Measurements from ENCODE around the gene ITPRIP.

DNA sequence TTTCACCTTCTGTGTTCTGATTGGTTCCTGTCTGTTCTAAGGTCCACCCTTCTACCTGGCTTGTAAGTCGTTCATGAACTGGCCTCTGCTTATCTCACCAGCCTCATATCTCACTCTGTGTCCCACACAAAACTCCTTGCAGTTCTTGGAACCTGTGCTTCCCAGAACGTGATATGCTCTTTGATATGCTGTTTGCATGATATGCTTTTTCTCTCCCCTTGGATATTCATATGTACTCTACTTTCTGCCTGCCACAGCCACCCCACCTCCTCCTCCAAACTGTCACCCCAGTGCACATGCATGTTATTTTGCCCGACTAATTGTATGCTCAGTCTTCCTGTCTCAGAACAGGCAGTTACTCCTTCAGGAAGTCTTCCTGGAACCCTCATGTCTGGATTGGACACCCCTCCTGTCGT lies 1.9 kb upstream of the ITPRIP start:
- TF ChIP-seq, protein P1, sequence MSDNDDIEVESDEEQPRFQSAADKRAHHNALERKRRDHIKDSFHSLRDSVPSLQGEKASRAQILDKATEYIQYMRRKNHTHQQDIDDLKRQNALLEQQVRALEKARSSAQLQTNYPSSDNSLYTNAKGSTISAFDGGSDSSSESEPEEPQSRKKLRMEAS (IDR thresholded peaks at IDR 0.05): no peak
- TF ChIP-seq SP1 (IDR thresholded peaks at IDR 0.05; ENCODE audit: low read depth) (no peak), POLR2A (IDR thresholded peaks at IDR 0.05; ENCODE audit: borderline replicate concordance, extremely low read depth, insufficient read depth, insufficient read length) (no peak), FOSL1 (IDR thresholded peaks at IDR 0.05; ENCODE audit: low read depth) (no peak), CEBPB (IDR thresholded peaks at IDR 0.05; ENCODE audit: low read depth) (no peak), EZH2phosphoT487 (IDR thresholded peaks at IDR 0.05; ENCODE audit: borderline replicate concordance) (no peak), SIN3A (IDR thresholded peaks at IDR 0.05; ENCODE audit: low read depth) (no peak), RAD21 (IDR thresholded peaks at IDR 0.05; ENCODE audit: low read depth) (no peak), POLR2AphosphoS5 (IDR thresholded peaks at IDR 0.05; ENCODE audit: low read depth, low read length) (no peak)
- TF ChIP-seq, protein P2, sequence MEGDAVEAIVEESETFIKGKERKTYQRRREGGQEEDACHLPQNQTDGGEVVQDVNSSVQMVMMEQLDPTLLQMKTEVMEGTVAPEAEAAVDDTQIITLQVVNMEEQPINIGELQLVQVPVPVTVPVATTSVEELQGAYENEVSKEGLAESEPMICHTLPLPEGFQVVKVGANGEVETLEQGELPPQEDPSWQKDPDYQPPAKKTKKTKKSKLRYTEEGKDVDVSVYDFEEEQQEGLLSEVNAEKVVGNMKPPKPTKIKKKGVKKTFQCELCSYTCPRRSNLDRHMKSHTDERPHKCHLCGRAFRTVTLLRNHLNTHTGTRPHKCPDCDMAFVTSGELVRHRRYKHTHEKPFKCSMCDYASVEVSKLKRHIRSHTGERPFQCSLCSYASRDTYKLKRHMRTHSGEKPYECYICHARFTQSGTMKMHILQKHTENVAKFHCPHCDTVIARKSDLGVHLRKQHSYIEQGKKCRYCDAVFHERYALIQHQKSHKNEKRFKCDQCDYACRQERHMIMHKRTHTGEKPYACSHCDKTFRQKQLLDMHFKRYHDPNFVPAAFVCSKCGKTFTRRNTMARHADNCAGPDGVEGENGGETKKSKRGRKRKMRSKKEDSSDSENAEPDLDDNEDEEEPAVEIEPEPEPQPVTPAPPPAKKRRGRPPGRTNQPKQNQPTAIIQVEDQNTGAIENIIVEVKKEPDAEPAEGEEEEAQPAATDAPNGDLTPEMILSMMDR (IDR thresholded peaks at IDR 0.05 in 2 of 3, conservative IDR thresholded peaks at IDR 0.05 in 1 of 3; ENCODE audit: borderline replicate concordance in 1 of 3, insufficient read depth in 1 of 3, low read depth in 2 of 3, low read length in 2 of 3): no peak
- TF ChIP-seq, protein P3, sequence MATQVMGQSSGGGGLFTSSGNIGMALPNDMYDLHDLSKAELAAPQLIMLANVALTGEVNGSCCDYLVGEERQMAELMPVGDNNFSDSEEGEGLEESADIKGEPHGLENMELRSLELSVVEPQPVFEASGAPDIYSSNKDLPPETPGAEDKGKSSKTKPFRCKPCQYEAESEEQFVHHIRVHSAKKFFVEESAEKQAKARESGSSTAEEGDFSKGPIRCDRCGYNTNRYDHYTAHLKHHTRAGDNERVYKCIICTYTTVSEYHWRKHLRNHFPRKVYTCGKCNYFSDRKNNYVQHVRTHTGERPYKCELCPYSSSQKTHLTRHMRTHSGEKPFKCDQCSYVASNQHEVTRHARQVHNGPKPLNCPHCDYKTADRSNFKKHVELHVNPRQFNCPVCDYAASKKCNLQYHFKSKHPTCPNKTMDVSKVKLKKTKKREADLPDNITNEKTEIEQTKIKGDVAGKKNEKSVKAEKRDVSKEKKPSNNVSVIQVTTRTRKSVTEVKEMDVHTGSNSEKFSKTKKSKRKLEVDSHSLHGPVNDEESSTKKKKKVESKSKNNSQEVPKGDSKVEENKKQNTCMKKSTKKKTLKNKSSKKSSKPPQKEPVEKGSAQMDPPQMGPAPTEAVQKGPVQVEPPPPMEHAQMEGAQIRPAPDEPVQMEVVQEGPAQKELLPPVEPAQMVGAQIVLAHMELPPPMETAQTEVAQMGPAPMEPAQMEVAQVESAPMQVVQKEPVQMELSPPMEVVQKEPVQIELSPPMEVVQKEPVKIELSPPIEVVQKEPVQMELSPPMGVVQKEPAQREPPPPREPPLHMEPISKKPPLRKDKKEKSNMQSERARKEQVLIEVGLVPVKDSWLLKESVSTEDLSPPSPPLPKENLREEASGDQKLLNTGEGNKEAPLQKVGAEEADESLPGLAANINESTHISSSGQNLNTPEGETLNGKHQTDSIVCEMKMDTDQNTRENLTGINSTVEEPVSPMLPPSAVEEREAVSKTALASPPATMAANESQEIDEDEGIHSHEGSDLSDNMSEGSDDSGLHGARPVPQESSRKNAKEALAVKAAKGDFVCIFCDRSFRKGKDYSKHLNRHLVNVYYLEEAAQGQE (IDR thresholded peaks at IDR 0.05; ENCODE audit: low read depth): no peak

Measured in HCT116 (cell line).